PC-3 (cell line): Measurements from ENCODE around the gene SLIT1.

Experiments
- EZH2 ChIP-seq: fragments of 300-600 bp; sonication (generic); IDR thresholded peaks from one replicate; pipeline ENCODE4 v1.6.1; 2017; ENCODE audit warnings: antibody characterized with exemption, mild to moderate bottlenecking, low read length; ENCODE audit not compliant: unreplicated experiment
- EZH2phosphoT487 ChIP-seq: fragments of 300-600 bp; sonication (generic); IDR thresholded peaks from 2 replicates; pipeline ENCODE4 v1.6.1; 2018; ENCODE audit warnings: mild to moderate bottlenecking, antibody characterized with exemption, low read length, borderline replicate concordance
- TF ChIP-seq, protein P1 (sequence below): fragments of 300-600 bp; sonication (generic); conservative IDR thresholded peaks from 2 replicates; pipeline ENCODE4 v1.5.1; 2017; ENCODE audit warnings: antibody characterized with exemption, low read depth, mild to moderate bottlenecking, low read length

DNA sequence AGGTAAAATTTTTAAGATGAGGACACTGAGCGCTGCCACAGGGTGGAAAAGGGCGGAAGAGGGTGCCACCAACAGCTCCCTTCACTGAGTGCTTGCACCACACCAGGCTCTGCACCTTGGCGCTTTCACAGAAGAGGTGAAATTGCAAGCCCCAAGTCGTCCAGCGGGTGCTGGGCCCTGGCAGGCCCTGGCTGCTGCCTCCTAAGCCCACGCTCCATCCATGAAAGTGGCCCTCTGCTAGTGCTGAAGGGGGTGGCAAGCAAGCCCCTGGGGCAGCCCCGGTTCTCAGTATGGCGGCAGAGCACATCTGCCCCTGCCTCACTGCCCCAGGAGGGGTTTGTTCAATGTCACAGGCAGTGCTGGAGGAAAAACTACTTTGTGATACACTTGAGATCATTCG lies 95.1 kb downstream of the SLIT1 start:
- TF ChIP-seq, protein P1, sequence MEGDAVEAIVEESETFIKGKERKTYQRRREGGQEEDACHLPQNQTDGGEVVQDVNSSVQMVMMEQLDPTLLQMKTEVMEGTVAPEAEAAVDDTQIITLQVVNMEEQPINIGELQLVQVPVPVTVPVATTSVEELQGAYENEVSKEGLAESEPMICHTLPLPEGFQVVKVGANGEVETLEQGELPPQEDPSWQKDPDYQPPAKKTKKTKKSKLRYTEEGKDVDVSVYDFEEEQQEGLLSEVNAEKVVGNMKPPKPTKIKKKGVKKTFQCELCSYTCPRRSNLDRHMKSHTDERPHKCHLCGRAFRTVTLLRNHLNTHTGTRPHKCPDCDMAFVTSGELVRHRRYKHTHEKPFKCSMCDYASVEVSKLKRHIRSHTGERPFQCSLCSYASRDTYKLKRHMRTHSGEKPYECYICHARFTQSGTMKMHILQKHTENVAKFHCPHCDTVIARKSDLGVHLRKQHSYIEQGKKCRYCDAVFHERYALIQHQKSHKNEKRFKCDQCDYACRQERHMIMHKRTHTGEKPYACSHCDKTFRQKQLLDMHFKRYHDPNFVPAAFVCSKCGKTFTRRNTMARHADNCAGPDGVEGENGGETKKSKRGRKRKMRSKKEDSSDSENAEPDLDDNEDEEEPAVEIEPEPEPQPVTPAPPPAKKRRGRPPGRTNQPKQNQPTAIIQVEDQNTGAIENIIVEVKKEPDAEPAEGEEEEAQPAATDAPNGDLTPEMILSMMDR, result no peak
- no peak for TF ChIP-seq EZH2
- TF ChIP-seq EZH2phosphoT487, result no peak
